ENCODE results near the gene ARL13B.
A peak's percentile ranks its signal among the peaks of the same experiment; 100 is the strongest.
"Not testable (repeated sequence)": the region's sequence is repeated elsewhere in the genome, so short reads cannot be mapped to it uniquely, and the experiment has no call there.

Gene ARL13B

DNA sequence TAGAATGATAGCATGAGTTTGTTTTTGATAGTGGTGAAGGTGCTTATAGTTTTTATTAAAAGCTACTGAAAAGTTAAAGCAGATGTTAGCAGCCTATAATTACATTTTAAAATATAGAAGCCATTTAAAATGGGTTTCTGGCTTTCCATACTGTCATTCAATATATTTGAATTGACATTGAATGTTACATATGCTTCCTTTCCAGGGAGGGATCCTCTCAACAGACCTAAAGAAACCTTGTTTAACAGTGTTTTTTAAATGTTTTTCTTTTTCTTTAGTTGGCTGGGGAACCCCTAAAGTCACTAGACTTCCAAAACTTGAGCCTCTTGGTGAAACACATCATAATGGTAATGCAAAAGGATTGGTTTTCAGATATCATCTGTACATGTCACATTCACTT, 70.6 kb downstream of the ARL13B start:
- H3K27ac ChIP-seq, result no peak overlapping the region
- DNase-seq (ENCODE audit: low read depth, low spot score), result no peak

DNA sequence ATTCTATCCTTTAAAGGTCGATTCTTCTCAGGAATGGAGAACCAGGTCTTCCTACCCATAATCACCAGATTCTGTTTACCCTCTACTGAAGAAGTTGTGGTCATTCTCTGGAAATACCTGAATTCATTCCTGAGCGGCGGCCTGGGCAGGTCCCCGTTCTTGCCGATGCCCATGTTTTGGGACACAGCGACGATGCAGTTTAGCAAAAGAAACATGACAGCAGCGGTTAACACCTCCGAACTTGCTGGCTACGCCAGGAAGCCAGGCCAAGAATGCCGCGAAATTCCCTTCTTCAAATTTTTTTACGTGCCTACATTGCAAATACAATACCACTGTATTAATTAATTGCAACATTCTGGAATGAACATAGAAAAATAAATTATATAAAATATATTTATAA, 81.3 kb downstream of the ARL13B start:
- DNase-seq (ENCODE audit: low read depth, low spot score), result no peak
- H3K27ac ChIP-seq, result no peak overlapping the region

DNA sequence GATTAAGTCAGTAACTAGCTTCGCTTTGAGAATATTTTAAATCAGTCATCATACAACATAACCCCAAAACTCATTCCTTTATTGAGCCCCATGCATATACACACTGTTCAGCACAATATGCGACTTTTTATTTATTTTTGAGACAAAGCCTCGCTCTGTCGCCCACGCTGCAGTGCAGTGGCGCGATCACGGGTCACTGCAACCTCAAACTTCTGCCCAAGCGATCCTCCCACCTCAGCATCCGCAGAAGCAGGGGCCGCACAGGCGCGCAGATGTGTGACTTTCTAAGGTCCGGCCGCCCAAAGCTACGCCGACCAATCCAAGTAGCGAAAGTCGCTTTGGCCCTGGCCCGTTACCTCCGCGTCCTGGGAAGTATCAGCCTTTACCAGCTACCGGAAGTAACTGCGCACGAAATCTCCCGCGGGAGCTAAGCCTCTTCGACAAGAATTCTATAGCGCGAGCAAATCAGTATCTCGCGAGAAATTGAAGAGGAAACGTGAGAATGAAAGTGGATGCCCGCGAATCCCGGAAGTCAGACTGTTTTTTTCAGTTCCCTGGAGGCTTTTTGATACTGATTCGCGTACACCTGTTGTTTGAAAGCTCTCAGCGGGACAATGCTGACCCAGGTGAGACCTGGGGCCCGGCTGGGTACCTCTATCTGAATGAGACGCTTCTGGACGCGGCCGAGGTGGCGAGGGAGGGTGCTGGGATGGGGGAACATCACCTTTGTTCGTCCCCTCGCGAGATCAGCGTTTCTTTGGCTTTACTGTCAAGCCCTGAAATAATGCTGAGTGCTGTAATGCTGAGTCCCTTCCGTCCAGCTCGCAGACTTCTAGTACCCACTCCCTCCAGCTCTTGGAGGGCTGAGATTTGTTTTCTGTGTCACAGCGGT, 82.8 kb downstream of the ARL13B start, which contains the start of the genes DHFR2 and NSUN3:
DHFR2 (minus strand) TSS at position 404 of the 892 bp plus-strand sequence. CDS start 1,405 bp downstream, outside the sequence.
NSUN3 (plus strand) TSS at position 549 of the 892 bp plus-strand sequence; CDS start at position 615, 66 bp downstream.
- H3K27ac ChIP-seq, result peak within 1 kb of the TSS; percentile 91
- peak; percentile 82 for DNase-seq (ENCODE audit: low read depth, low spot score)

- DNase-seq (ENCODE audit: low read depth, low spot score), result no peak
- H3K27ac ChIP-seq, result peak overlapping the region; percentile 91
Observed at GRCh38 chr3:94063496-94064119, 83.7 kb downstream of the ARL13B start.

GRCh38 chr3:94064243-94064860, 84.4 kb downstream of the ARL13B start:
- no peak overlapping the region for H3K27ac ChIP-seq
- no peak for DNase-seq (ENCODE audit: low read depth, low spot score)

DNA sequence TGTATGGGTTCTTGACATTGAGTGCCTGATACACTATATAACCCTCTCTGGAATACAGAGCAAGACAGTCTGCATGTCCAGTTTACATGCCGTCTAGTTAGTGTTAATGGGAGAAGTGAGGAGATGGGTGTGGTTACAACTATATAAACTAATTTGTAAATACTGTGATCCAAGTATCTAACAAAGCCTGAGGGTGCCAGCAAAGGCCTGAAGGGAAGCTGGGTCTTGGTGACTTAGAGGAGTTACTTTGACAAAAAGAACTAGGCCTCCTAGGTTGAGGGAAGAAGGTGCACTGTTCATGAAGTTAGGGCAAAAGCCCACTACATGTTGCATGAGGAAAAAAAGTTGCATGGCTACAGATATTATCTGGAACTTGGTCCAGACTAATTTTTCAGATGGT, 85.2 kb downstream of the ARL13B start:
- H3K27ac ChIP-seq, result no peak overlapping the region
- DNase-seq (ENCODE audit: low read depth, low spot score), result no peak

- DNase-seq (ENCODE audit: low read depth, low spot score), result no peak
- no peak overlapping the region for H3K27ac ChIP-seq
Observed at GRCh38 chr3:94065819-94066480, 86.0 kb downstream of the ARL13B start.

- no peak for DNase-seq (ENCODE audit: low read depth, low spot score)
- H3K27ac ChIP-seq, result no peak overlapping the region
Observed at GRCh38 chr3:94066506-94067500, 86.8 kb downstream of the ARL13B start.

DNA sequence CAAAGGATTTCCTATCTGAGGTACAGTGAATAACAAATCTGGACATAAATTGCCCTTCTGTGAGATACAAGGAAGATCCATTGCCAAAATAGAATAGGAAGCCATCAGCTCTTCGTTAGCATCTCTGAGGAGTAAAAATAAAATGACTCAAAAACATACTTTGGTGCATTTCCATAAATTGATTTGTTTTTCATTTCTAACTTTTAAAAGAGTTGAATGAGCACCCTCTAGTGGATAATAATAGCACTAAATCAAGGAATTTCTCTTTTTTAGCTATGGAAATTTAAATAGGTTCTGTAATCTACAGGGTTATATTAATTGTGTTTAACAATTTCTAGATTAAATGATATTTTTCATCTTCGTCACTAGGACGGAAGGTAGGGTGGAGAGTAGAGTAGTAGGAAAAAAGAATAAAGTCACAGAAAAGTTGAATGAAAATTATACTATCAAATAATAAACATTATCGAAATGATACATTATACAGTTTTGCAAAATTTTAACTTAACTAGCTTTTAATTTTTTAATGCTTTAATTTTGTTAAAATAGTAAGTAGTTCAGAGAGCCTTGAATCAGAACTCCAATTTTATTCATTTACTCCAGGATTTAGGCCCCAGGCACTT, 89.3 kb downstream of the ARL13B start:
- DNase-seq (ENCODE audit: low read depth, low spot score), result no peak
- H3K27ac ChIP-seq, result no peak overlapping the region

GRCh38 chr3:94070341-94070911, 90.5 kb downstream of the ARL13B start:
- no peak overlapping the region for H3K27ac ChIP-seq

GRCh38 chr3:94071713-94072284, 91.8 kb downstream of the ARL13B start:
- no peak for DNase-seq (ENCODE audit: low read depth, low spot score)
- no peak overlapping the region for H3K27ac ChIP-seq

More at GRCh38 chr3:94070341-94070911, 90.5 kb downstream of the ARL13B start:
- no peak for DNase-seq (ENCODE audit: low read depth, low spot score)

DNA sequence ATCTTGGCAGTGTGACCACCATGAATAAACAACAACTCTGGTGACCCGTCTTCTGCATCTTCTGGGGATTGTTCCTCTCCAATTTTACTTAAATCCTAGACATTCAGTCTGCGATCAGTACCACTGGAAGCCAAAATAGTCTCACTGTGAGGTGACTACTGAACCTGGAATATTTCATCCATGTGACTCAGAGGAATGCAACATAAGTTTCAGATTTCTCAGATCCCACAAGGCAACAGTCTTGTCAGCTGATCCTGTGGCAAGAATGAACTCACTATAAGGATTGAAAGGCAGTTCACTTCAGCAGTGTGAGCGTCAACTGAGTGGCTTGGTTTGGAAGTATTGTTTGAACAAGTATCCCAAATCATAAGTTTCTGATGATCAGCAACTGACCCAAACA, 96.1 kb downstream of the ARL13B start:
- peak overlapping the region; percentile 13 for H3K27ac ChIP-seq
- no peak for DNase-seq (ENCODE audit: low read depth, low spot score)

DNA sequence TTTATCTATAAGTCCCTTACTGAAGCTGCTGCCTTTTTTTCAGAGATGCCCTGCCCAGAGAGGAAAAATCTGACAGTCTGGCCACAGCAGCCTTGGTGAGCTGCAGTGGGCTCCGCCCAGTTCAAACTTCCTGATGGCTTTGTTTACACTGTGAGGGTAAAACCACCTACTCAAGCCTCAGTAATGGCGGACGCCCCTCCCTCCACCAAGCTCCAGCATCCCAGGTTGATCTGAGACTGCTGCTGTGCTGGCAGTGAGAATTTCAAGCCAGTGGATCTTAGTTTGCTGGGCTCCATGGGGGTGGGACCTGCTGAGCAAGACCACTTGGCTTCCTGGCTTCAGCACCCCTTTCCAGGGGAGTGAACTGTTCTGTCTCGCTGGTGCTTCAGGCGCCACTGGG, 100.6 kb downstream of the ARL13B start:
- H3K27ac ChIP-seq; DNase-seq (ENCODE audit: low read depth, low spot score): not testable (repeated sequence)

DNA sequence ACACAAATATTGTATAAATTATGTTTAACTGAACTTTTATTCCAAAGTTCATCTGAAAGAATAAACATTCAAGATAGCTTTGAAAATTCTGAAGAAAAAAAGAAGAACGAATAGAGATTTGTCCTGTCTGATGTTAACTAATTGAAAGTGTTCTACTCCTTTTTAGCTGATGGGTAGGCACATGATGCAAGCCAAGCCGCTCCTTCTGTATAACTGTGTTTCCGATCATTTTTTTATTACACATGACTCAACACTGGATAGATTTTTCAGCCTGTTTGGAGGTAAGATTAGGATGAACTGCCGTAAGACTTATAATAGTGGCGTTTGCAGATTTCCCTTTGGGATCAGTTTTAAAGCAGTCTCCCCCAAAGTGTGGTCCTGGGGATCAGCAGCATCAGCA, 101.9 kb downstream of the ARL13B start:
- no peak for DNase-seq (ENCODE audit: low read depth, low spot score)
- H3K27ac ChIP-seq, result no peak overlapping the region

DNA sequence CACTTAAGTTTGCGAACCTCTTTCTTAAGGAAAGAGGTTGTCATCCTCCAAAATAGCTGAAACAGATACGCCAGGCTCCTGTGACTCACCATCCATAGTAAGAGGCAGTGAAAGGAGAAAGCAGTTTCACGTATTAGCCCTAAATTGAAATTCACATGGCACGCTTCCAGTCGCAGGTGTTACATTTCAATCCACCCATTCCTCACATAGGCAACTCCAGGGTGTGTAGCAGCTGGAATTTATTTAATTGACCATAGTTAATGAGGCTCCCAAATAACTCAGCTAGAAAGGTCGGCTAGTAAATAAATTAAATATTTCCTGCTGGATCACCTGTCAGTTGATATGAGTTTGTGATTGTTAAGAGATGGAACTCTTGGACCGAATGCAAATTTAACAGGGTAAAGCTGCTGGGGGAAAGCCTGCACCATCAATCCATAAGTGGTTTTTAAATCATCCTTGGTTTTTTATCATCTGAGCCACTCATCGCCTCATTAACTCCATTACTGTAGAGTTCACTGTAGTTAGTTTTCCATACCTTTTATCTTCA, 102.5 kb downstream of the ARL13B start:
- no peak overlapping the region for H3K27ac ChIP-seq
- DNase-seq (ENCODE audit: low read depth, low spot score), result no peak

DNA sequence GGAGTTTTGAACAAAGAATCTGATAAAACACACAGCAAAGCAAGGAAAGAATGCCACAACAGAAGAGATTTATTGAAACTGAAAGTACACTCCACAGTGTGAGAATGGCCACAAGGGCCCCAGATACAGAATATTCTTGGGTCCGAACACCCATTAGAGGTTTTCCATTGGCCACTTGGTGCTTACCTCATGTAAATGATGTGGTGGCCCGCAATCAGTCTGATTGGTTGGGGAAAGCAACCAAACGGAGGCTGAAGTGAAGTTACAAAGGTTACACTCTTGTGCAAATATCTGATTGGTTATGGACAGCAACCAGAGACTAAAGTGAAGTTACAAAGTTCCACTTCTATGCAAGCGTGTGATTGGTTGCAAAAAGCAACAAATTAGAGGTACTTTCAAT, 103.3 kb downstream of the ARL13B start:
- H3K27ac ChIP-seq, result no peak overlapping the region
- no peak for DNase-seq (ENCODE audit: low read depth, low spot score)

DNA sequence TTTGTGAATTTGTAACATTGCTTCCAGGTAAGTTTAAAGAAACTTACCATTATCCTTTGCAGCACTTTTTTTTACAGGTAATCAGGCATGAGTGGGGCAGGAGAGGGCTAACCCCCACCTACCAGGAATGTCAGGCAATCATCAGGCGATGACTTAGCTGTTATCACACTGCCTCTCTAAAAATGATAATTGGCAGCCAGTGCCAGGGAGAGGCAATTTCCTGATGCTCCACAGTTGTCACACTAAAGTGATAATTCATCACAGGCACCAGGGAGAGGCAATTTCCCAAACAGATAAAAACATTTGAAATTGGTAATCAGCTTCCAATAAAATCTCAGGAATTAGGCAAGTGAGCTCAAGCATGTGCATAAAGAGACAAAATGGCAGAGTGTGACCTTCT, 109.2 kb downstream of the ARL13B start:
- no peak for DNase-seq (ENCODE audit: low read depth, low spot score)
- H3K27ac ChIP-seq, result no peak overlapping the region

DNA sequence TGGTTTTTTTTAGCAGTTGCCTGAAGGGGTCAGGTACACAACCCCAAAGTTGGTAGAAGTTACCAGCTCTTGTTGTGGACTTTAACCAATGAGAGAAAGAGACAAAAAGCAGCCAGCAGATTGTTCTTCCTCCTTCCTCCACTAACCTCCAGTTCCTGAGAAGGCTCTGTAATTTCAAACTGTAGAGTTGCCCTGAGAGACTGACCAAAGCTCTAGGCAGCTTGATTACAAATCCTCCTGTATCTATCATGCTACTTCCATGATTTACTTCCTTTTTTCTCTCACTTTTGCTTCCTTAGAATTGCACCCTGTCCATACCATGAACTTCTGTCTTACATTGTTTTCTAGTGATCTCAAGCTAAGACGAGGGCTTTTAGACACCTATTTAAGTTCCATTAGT, 112.1 kb downstream of the ARL13B start:
- no peak overlapping the region for H3K27ac ChIP-seq

More for the DNA sequence above, 112.1 kb downstream of the ARL13B start:
- DNase-seq (ENCODE audit: low read depth, low spot score), result no peak
